Erythroblast (primary cell): Measurements from ENCODE around the gene ASXL1.

Experiments
- DNase-seq, 2 experiments: peaks; one replicate each; lab custom pipeline; 2025; lab: John Stamatoyannopoulos, UW
- GATA1 ChIP-seq: IDR thresholded peaks from 2 replicates; pipeline ENCODE4 v1.6.1; 2011; ENCODE audit warnings: low read depth, mild to moderate bottlenecking, control low read depth, low read length, moderate library complexity
- POLR2A ChIP-seq: IDR thresholded peaks from 2 replicates; pipeline ENCODE4 v1.6.1; 2011; ENCODE audit warnings: mild to moderate bottlenecking, low read length

ASXL1 gene

GRCh38 chr20:32476684-32477593, 118.8 kb downstream of the ASXL1 start:
- peak; percentile 30 to 33 for DNase-seq
- TF ChIP-seq POLR2A (no peak), GATA1 (no peak)

GRCh38 chr20:32477594-32478512, 119.7 kb downstream of the ASXL1 start:
- TF ChIP-seq POLR2A = no peak
- TF ChIP-seq GATA1 = no peak

GRCh38 chr20:32478576-32478975, 120.4 kb downstream of the ASXL1 start:
- TF ChIP-seq GATA1 = no peak
- TF ChIP-seq POLR2A = no peak

More at GRCh38 chr20:32477594-32478512, 119.7 kb downstream of the ASXL1 start:
- no peak for DNase-seq

GRCh38 chr20:32479012-32479411, 120.9 kb downstream of the ASXL1 start:
- no peak for DNase-seq
- TF ChIP-seq POLR2A (no peak), GATA1 (no peak)

More at GRCh38 chr20:32478576-32478975, 120.4 kb downstream of the ASXL1 start:
- DNase-seq = no peak

GRCh38 chr20:32479697-32480171, 121.6 kb downstream of the ASXL1 start:
- TF ChIP-seq POLR2A (no peak), GATA1 (no peak)
- no peak for DNase-seq

GRCh38 chr20:32480371-32481241, 122.5 kb downstream of the ASXL1 start:
- no peak for TF ChIP-seq GATA1
- TF ChIP-seq POLR2A = no peak
- DNase-seq = no peak

- no peak for DNase-seq
- TF ChIP-seq GATA1 (no peak), POLR2A (no peak)
Observed at GRCh38 chr20:32481311-32482142, 123.4 kb downstream of the ASXL1 start.

GRCh38 chr20:32482143-32482441, 124.0 kb downstream of the ASXL1 start:
- no peak for DNase-seq
- TF ChIP-seq POLR2A (no peak), GATA1 (no peak)

- TF ChIP-seq POLR2A (no peak), GATA1 (no peak)
- peak in 1 of 2 experiments; percentile 19 for DNase-seq
Observed at GRCh38 chr20:32482442-32483261, 124.5 kb downstream of the ASXL1 start.

GRCh38 chr20:32483351-32484224, 125.5 kb downstream of the ASXL1 start:
- no peak for TF ChIP-seq POLR2A
- no peak for TF ChIP-seq GATA1
- peak; percentile 34 for DNase-seq
